GM10248 (cell line): ENCODE data around the gene MMAA.

ENCODE experiments used
- CTCF ChIA-PET: fragments of 300-600 bp; sonication (Branson Sonifier 250); formaldehyde crosslinking; extraction: SDS; loops from one replicate; lab custom pipeline; 2021; ENCODE audit warnings: antibody characterized with exemption; lab: Yijun Ruan, JAX
- POLR2A ChIA-PET: fragments of 350-650 bp; sonication (Branson Sonifier 250); formaldehyde crosslinking; extraction: SDS; loops from one replicate; lab custom pipeline; 2020; ENCODE audit warnings: antibody characterized with exemption; lab: Yijun Ruan, JAX
- DNase-seq: peaks from one replicate; pipeline ENCODE4 v3.0.0; 2012; ENCODE audit errors: extremely low spot score
- CTCF ChIP-seq: IDR thresholded peaks from 2 replicates; pipeline ENCODE4 v1.5.1; 2012; ENCODE audit warnings: mild to moderate bottlenecking, low read depth; ENCODE audit errors: extremely low read depth, missing control alignments, control extremely low read depth

Gene MMAA

DNA sequence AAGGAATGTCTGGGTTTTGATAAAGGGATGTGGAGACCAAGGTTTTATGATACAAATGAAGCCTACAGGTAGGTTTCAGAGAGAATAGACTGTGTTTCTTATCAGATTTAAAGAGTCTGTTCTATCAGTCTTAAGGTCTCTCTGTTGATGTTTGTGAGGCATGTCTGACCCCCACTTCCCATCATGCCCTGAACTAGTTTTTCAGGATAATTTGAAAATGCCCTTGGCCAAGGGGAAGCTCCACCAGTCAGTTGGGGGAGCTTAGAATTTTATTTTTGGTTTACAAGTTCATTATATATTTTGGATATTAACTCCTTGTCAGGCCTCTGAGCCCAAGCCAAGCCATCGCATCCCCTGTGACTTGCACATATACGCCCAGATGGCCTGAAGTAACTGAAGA, 79.3 kb downstream of the MMAA start:
- CTCF ChIA-PET, result interaction anchor here (2.0 kb wide), 1 partner anchor 12 kb away, joined by 4 read pairs; no protein-coding TSS in a partner anchor
- POLR2A ChIA-PET, result no interaction called here
- TF ChIP-seq CTCF, result no peak
- DNase-seq, result no peak

GRCh38 chr4:145703850-145704497, 84.8 kb downstream of the MMAA start:
- POLR2A ChIA-PET, result no interaction called here
- TF ChIP-seq CTCF, result no peak
- CTCF ChIA-PET, result no interaction called here
- no peak for DNase-seq

- ChIA-PET CTCF (interaction anchor here (1.0 to 2.3 kb wide), 3 partner anchors 14 to 100 kb away, joined by 3 to 6 read pairs (median 3); no protein-coding TSS in a partner anchor), POLR2A (no interaction called here)
- DNase-seq, result no peak
- no peak for TF ChIP-seq CTCF
Observed at GRCh38 chr4:145709336-145709735, 90.2 kb downstream of the MMAA start.
